22Rv1 (cell line): Measurements from ENCODE around the gene HOXD9.

Experiments
- ZFX ChIP-seq: fragments of 450-650 bp; IDR thresholded peaks from 2 replicates; pipeline ENCODE4 v1.6.1; 2017; ENCODE audit warnings: antibody characterized with exemption, borderline replicate concordance
- TF ChIP-seq, protein P1 (sequence below): fragments of 450-650 bp; IDR thresholded peaks from 2 replicates; pipeline ENCODE4 v1.5.1; 2017; ENCODE audit warnings: mild to moderate bottlenecking

DNA sequence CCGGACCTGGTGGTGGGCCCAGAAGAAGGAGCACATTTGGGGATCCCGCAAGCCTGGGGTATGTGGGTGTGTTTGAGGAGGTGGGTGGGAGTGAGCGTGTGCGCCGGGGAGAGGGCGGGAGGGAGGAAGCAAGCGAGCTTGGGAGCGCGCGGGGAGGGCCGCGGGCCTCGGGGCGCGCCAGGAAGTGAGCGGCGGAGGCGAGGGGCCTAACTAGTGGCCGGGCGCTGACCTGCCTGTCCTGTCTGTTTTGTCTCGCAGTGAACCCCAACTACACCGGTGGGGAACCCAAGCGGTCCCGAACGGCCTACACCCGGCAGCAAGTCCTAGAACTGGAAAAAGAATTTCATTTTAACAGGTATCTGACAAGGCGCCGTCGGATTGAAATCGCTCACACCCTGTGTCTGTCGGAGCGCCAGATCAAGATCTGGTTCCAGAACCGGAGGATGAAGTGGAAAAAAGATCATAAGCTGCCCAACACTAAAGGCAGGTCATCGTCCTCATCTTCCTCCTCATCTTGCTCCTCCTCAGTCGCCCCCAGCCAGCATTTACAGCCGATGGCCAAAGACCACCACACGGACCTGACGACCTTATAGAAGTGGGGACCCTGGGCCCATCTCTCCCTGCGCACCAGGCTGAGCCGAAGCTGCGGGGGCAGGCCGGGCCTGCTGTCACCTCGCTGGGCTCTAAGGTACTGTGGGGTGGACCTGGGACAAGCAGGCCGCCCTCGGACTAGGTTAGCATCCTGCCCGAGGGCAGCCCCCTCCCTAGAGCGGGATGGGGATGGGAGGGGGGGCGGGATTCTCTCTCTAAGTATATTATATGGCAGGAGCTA, 30.0 kb downstream of the HOXD9 start:
- TF ChIP-seq, protein P1, sequence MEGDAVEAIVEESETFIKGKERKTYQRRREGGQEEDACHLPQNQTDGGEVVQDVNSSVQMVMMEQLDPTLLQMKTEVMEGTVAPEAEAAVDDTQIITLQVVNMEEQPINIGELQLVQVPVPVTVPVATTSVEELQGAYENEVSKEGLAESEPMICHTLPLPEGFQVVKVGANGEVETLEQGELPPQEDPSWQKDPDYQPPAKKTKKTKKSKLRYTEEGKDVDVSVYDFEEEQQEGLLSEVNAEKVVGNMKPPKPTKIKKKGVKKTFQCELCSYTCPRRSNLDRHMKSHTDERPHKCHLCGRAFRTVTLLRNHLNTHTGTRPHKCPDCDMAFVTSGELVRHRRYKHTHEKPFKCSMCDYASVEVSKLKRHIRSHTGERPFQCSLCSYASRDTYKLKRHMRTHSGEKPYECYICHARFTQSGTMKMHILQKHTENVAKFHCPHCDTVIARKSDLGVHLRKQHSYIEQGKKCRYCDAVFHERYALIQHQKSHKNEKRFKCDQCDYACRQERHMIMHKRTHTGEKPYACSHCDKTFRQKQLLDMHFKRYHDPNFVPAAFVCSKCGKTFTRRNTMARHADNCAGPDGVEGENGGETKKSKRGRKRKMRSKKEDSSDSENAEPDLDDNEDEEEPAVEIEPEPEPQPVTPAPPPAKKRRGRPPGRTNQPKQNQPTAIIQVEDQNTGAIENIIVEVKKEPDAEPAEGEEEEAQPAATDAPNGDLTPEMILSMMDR: no peak
- TF ChIP-seq ZFX: no peak
